ENCODE results near the gene CCDC78.

The CCDC78 gene

DNA sequence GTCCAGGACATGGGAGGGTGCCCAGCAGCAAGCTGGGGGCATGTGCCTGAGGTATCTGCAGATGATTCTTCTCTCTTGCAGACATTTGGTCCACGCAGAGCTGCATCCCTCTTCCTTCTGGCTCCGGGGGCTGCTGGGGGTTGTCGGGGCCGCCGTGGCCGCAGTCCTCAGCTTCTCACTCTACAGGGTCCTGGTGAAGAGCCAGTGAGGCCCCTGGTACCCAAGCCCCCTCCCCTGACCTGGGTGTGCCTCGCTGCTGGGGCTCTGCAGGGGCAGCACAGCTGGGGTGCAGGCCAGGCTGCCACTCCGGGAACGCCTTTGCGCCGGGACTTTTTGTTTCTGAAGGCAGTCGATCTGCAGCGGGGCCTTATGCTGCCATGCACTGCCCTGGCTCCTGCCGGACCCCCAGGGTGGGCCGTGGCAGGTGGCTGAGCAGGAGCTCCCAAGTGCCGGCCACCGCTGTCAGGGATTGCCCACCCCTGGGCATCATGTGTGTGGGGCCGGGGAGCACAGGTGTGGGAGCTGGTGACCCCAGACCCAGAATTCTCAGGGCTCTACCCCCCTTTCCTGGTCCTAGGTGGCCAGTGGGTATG lies 52.7 kb downstream of the CCDC78 start:
- ChIA-PET CTCF (no interaction called here), POLR2A (interaction anchor here (0.6 to 2.1 kb wide), 5 partner anchors 8 to 289 kb away, joined by 3 to 9 read pairs (median 3); partner anchors contain the start of gene STUB1)
- no peak for TF ChIP-seq TARDBP (IDR thresholded peaks at IDR 0.05)
- TF ChIP-seq ARNT (IDR thresholded peaks at IDR 0.05): no peak
- TF ChIP-seq SUZ12 (IDR thresholded peaks at IDR 0.05): no peak
- no peak for TF ChIP-seq FOXM1 (IDR thresholded peaks at IDR 0.05; ENCODE audit: borderline replicate concordance)
- TF ChIP-seq L3MBTL2 (conservative IDR thresholded peaks at IDR 0.05): no peak
- TF ChIP-seq FOXK2 (IDR thresholded peaks at IDR 0.05): no peak
- DNase-seq (ENCODE audit: extremely low spot score): no peak

DNA sequence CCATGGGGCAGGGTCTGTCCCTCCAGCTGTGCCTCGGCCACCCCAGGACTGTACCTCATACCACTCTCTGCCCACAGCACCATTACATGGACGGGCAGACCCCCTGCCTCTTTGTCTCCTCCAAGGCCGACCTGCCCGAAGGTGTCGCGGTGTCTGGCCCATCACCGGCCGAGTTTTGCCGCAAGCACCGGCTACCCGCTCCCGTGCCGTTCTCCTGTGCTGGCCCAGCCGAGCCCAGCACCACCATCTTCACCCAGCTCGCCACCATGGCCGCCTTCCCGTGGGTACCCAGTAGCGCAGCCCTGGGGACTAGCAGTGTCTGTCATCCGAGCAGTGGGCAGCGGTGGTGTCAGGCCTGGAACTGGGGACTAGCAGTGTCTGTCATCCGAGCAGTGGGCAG lies 53.4 kb downstream of the CCDC78 start:
- DNase-seq (ENCODE audit: extremely low spot score): no peak
- POLR2A ChIA-PET: interaction anchor here (0.6 to 2.1 kb wide), 5 partner anchors 8 to 289 kb away, joined by 3 to 9 read pairs (median 3); partner anchors contain the start of gene STUB1

More for the DNA sequence above, 53.4 kb downstream of the CCDC78 start:
- CTCF ChIA-PET: no interaction called here
- no peak for TF ChIP-seq ARNT (IDR thresholded peaks at IDR 0.05)
- TF ChIP-seq FOXA1 (IDR thresholded peaks at IDR 0.05): no peak
- no peak for TF ChIP-seq HDGF (IDR thresholded peaks at IDR 0.05; ENCODE audit: borderline replicate concordance)

Data from HEK293T (cell line).